ENCODE measurements around the gene GDPD5. TPM values are rescaled to one million over a fixed set of nuclear protein-coding genes. Genes with fewer than 3 reads are reported as not detected.

Gene GDPD5
- total RNA-seq, 1 donor from 2014 or later = 2.1 TPM

GRCh38 chr11:75431533-75432525, 93.9 kb downstream of the GDPD5 start:
- Histone ChIP-seq H3K27me3 (ENCODE audit: control insufficient read depth, insufficient read depth, low read length) (peaks cover 11% of the 10 kb centered on the region), H3K4me3 (ENCODE audit: low read depth, low read length) (no peak overlapping the region), H3K36me3 (ENCODE audit: control insufficient read depth, insufficient read depth, low read length) (no peaks in the 10 kb centered on the region)
- no peak for DNase-seq (ENCODE audit: low read depth)
- TF ChIP-seq CTCF (IDR thresholded peaks at IDR 0.05; ENCODE audit: insufficient read depth, low read length, severe bottlenecking) = no peak
- FAIRE-seq = no peak

- no peak for TF ChIP-seq CTCF (IDR thresholded peaks at IDR 0.05; ENCODE audit: insufficient read depth, low read length, severe bottlenecking)
- FAIRE-seq (no peak), DNase-seq (ENCODE audit: low read depth) (no peak)
- H3K4me3 ChIP-seq (ENCODE audit: low read depth, low read length) = peak overlapping the region; percentile 26
- H3K27me3 ChIP-seq (ENCODE audit: control insufficient read depth, insufficient read depth, low read length) = peaks cover 11% of the 10 kb centered on the region
- no peaks in the 10 kb centered on the region for H3K36me3 ChIP-seq (ENCODE audit: control insufficient read depth, insufficient read depth, low read length)
Observed at GRCh38 chr11:75430714-75431532, 94.8 kb downstream of the GDPD5 start.

DNA sequence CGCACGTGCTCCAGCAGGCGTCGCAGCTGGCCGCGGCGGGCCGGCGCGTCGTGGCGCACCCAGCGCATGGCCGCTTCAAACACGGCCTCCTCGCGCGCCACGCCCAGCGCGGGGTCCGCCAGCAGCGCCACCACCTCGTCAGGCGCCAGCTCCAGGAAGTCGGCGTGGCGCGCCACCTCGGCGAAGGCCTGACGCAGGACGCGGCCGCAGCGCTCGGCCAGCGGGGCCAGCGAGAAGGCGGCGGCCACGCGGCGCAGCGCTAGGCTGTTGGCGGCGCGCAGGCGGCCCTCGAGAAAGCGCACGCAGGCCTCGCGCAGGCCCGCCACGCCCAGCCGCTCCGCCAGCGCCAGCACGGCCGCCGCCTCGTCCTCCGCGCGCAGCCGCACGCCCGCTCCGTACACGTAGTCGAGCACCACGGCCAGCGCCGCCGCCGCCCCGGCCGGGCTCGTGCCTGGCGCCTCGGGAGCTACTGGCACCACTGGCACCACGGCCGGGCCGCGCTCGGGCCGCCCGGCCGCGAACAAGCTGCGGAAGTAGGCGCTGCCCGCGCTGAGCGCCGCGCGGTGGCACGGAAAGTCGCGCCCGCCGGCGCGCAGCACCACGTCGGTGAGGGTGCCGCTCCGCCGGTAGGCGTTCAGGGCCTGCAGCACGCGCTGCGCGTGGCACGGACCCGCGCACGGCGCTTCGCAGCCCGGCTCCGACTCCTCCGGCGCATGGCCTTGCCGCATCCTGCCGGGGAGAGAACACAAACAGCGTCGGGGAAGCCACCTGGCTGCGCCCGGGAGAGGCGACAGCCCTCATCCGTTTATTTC, 95.6 kb downstream of the GDPD5 start:
- DNase-seq (ENCODE audit: low read depth) (peak; percentile 44), FAIRE-seq (no peak)
- Histone ChIP-seq H3K27me3 (ENCODE audit: control insufficient read depth, insufficient read depth, low read length) (peaks cover 11% of the 10 kb centered on the region), H3K4me3 (ENCODE audit: low read depth, low read length) (peak overlapping the region; percentile 26), H3K36me3 (ENCODE audit: control insufficient read depth, insufficient read depth, low read length) (no peaks in the 10 kb centered on the region)
- no peak for TF ChIP-seq CTCF (IDR thresholded peaks at IDR 0.05; ENCODE audit: insufficient read depth, low read length, severe bottlenecking)

GRCh38 chr11:75429641-75429901, 96.2 kb downstream of the GDPD5 start:
- TF ChIP-seq CTCF (IDR thresholded peaks at IDR 0.05; ENCODE audit: insufficient read depth, low read length, severe bottlenecking) = no peak
- peaks cover 11% of the 10 kb centered on the region for H3K27me3 ChIP-seq (ENCODE audit: control insufficient read depth, insufficient read depth, low read length)
- no peak for FAIRE-seq

DNA sequence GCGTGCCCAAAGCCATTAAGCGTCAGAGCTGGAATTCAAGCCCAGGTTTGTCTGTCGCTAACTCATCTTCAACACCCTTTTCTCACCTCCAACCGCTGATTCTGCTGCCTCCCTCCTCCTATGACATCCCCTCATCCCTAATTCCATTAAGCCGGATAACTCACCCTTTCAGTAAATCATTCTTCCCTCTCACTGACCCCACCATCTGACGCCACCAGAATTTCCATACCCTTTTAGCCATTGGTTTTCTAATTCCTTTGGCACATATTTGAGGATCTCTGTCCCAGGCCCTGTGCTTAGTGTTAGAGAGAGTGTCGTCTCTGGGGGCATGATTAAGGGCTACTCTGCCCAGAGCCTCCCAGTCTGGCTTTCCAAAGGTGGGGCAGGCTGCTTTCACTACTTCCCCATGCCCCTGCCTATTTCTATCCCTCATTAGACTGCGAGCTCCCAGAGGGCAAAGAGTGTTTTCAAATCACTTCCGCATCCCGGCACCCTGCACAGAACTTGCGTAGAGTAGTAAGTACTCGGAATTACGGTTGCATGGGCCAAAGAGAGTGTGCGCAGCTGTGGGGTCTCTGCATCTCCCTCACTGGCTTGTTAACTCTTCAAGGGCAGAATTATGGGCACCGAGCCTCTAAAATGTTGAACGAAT, 96.6 kb downstream of the GDPD5 start:
- DNase-seq (ENCODE audit: low read depth) (no peak), FAIRE-seq (no peak)
- H3K27me3 ChIP-seq (ENCODE audit: control insufficient read depth, insufficient read depth, low read length) = peaks cover 11% of the 10 kb centered on the region
- TF ChIP-seq CTCF (IDR thresholded peaks at IDR 0.05; ENCODE audit: insufficient read depth, low read length, severe bottlenecking) = no peak
- H3K4me3 ChIP-seq (ENCODE audit: low read depth, low read length) = no peak overlapping the region
- no peaks in the 10 kb centered on the region for H3K36me3 ChIP-seq (ENCODE audit: control insufficient read depth, insufficient read depth, low read length)

More at GRCh38 chr11:75429641-75429901, 96.2 kb downstream of the GDPD5 start:
- DNase-seq (ENCODE audit: low read depth) = no peak
- no peaks in the 10 kb centered on the region for H3K36me3 ChIP-seq (ENCODE audit: control insufficient read depth, insufficient read depth, low read length)
- peak overlapping the region; percentile 5 for H3K4me3 ChIP-seq (ENCODE audit: low read depth, low read length)
